Activated naive CD4-positive, alpha-beta T cell treated with anti-CD3 and anti-CD28 coated beads, Interleukin-2, amount 50 U/mL, for 72 hours (primary cell): ENCODE measurements around the gene ADRM1. TPM values are rescaled to one million over a fixed set of nuclear protein-coding genes. Genes with fewer than 3 reads are reported as not detected.
A peak's percentile ranks its signal among the peaks of the same experiment; 100 is the strongest.

ENCODE experiments used
- ATAC-seq, 2 donors: fragments of 150-1000 bp; cut with Tn5 transposase; 2 replicates each; pipeline ENCODE4 v1.10.0; 2021; ENCODE audit warnings: mild to moderate bottlenecking in 2 of 2, moderate library complexity in 2 of 2
- DNase-seq, 2 donors: peaks; one replicate each; pipeline ENCODE4 v3.0.0; 2021 to 2022; ENCODE audit warnings: low spot score in 2 of 2
- H3K27ac Mint-ChIP-seq, 2 donors: one replicate each; pipeline ENCODE4 v1.8.0; 2022; ENCODE audit warnings: mild to moderate bottlenecking in 2 of 2, mixed read lengths in 2 of 2
- H3K36me3 Mint-ChIP-seq, 2 donors: one replicate each; pipeline ENCODE4 v1.8.0; 2022; ENCODE audit warnings: mixed read lengths in 2 of 2
- H3K9me3 Mint-ChIP-seq, 2 donors: one replicate each; pipeline ENCODE4 v1.8.0; 2022; ENCODE audit warnings: mixed read lengths in 2 of 2
- total RNA-seq, 2 donors: library from RNA; stranded (reverse); gene quantifications; one replicate each; pipeline ENCODE4 v1.2.3, GENCODE V29; 2022

ADRM1 gene, protein sequence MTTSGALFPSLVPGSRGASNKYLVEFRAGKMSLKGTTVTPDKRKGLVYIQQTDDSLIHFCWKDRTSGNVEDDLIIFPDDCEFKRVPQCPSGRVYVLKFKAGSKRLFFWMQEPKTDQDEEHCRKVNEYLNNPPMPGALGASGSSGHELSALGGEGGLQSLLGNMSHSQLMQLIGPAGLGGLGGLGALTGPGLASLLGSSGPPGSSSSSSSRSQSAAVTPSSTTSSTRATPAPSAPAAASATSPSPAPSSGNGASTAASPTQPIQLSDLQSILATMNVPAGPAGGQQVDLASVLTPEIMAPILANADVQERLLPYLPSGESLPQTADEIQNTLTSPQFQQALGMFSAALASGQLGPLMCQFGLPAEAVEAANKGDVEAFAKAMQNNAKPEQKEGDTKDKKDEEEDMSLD
- total RNA-seq = 10 to 100 TPM; 92.6 to 93.6 TPM

DNA sequence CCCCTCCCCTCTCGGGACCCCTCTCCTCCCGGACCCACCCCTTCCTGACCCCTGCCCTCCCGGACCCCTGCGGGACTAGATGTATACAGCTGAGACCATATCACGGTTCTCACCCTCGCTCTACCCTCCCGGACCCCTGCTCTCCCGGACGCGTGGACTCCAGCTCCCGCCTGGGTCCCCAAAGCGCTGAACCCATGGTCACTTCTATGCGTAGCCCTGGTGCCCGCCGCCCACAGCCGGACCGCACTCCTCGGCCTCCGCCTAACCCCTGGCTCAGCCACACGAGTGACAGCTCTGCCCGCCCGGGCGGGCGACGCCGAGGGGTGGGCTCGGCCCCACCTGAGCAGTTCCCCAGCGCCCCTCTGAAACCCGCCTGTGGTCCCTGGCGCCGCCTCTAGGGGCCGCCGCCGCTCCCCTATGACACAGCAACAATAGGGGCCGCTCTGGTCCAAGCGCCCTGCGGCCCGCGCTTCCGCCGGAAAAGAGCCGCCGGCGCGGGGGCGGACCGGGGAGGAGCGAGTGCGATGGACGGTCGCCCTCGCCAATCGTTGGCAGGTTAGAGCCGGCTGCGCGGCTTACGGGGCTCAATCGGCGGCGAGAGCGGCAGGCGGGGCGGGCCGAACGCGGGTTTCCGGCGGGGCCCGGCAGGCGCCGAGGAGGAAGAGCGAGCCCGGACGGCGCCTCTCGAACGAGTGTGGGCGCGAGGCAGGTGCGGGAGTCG, at the start of gene ADRM1:
Gene ADRM1 (plus strand): TSS at position 657 of the 721 bp plus-strand sequence. CDS start 572 bp downstream, outside the sequence.
- DNase-seq (peak; percentile 99), ATAC-seq (peak; percentile 85)
- Mint-ChIP-seq H3K27ac (peak within 1 kb of the TSS; percentile 98 to 100), H3K36me3 (peaks cover 13 to 31% of the 10 kb centered on the region in 2 donors), H3K9me3 (no peaks in the 10 kb centered on the region)

DNA sequence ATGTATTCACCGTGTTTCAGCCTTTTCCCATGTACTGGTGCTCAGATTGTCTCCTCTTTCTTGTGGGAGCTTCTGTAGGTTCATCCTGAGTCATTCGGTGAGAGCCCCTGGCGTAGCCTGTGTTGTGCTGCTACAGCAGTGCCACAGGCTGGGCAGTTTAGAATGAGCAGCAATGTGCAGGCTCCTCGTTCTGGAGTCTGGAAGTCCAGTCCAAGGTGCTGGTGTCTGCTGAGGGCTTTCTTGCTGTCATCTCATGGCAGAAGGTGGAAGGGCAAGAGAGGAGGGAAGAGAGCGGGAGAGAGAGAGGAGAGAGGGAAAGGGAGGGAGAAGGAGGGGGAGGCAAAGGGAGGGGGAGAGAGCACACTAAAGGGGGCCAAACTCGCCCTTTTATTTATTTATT, 49.4 kb upstream of the ADRM1 start:
- H3K27ac Mint-ChIP-seq = no peak overlapping the region
- DNase-seq = no peak
- peak in 1 of 2 donors; percentile 30 for ATAC-seq
- H3K36me3 Mint-ChIP-seq = no peaks in the 10 kb centered on the region
- no peaks in the 10 kb centered on the region for H3K9me3 Mint-ChIP-seq

- Mint-ChIP-seq H3K27ac (peak overlapping the region in 1 of 2 donors; percentile 37), H3K9me3 (no peaks in the 10 kb centered on the region), H3K36me3 (no peaks in the 10 kb centered on the region)
- DNase-seq (no peak), ATAC-seq (no peak)
Observed at GRCh38 chr20:62254021-62254724, 48.6 kb upstream of the ADRM1 start.

DNA sequence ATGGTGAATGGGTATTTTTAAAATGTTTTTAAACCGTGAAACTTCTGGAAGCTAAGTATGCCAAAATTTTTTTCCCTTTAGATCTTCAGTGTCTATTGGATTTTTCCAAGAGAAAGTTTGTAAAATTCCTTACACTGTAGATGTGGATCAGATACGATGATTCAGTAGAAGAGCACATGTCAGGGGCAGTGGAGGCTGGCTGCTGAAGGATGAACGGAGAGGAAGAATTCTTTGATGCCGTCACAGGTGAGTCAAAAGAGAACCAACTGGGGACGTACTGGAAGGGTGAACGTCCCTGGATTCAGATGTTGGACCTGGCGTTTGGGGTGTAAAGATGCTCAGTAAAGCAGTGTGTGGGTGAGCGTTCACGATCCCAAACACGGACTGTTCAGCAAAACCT, 46.8 kb upstream of the ADRM1 start:
- no peak for DNase-seq
- no peak for ATAC-seq
- H3K9me3 Mint-ChIP-seq = no peaks in the 10 kb centered on the region
- H3K27ac Mint-ChIP-seq = no peak overlapping the region
- H3K36me3 Mint-ChIP-seq = no peaks in the 10 kb centered on the region

DNA sequence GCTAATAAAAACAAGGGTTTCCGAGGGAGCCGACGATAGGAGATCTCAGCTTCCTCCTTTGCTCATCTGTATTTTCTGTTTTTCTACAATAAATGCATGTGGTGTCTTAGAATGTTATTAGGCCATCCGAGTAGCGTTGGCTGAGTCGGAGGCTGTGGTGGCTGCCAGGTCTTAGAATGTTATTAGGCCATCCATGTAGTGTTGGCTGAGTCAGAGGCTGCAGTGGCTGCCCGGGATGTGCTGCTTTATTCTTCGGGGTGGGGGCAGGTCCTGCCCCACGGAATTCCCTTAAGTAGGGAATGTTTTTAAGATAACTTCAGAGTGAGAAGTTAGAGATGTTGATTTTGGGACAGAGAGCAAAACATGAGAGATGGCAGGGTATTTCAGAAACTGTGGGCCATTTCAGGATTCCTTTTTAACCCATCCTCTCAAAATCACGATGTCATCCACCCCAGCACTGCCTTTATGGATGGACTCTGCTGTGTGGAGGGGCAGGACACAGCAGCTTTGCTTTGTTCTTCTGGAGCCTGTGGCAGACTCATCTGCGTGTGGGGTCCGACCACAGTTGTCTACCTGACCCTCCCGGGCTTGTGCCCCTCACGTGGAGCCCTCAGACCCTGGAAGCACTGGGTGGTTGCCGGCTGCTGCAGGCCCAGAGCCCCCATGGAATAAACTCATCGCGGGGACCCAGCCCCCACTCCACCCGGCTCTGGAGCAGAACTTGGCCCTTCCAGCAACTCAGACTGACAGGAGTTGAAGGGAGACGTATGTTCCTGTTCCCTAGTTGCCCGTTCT, 44.1 kb upstream of the ADRM1 start:
- no peaks in the 10 kb centered on the region for H3K9me3 Mint-ChIP-seq
- no peaks in the 10 kb centered on the region for H3K36me3 Mint-ChIP-seq
- no peak for ATAC-seq
- peak overlapping the region in 1 of 2 donors; percentile 36 for H3K27ac Mint-ChIP-seq
- DNase-seq = no peak

GRCh38 chr20:62259294-62259565, 43.6 kb upstream of the ADRM1 start:
- Mint-ChIP-seq H3K27ac (no peak overlapping the region), H3K9me3 (no peaks in the 10 kb centered on the region), H3K36me3 (no peaks in the 10 kb centered on the region)
- DNase-seq (no peak), ATAC-seq (no peak)

GRCh38 chr20:62262064-62262463, 40.7 kb upstream of the ADRM1 start:
- no peaks in the 10 kb centered on the region for H3K9me3 Mint-ChIP-seq
- no peak for ATAC-seq
- peaks cover 5 to 6% of the 10 kb centered on the region in 2 donors for H3K36me3 Mint-ChIP-seq
- peak overlapping the region in 1 of 2 donors; percentile 10 for H3K27ac Mint-ChIP-seq
- no peak for DNase-seq

DNA sequence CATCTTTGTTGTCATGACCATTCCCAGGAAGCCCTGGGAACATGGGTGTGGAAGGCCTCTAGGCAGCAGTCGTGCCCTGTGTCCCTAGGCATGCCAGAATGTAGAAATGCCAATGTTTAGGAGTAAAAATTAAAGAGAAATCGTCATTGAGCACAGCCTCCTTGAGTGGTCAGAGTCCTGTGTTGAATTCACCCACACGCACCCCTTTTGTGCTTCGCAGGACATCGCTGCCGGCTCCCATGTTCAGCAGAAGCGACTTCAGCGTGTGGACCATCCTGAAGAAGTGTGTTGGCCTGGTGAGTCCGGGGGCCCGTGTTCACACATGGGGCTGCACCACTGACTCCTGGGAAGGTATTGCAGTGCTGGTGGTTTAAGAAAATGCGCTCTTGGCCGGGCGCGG, 39.4 kb upstream of the ADRM1 start:
- H3K36me3 Mint-ChIP-seq = peaks cover 5 to 6% of the 10 kb centered on the region in 2 donors
- no peaks in the 10 kb centered on the region for H3K9me3 Mint-ChIP-seq
- DNase-seq = no peak
- no peak for ATAC-seq
- H3K27ac Mint-ChIP-seq = no peak overlapping the region

- Mint-ChIP-seq H3K27ac (no peak overlapping the region), H3K9me3 (no peaks in the 10 kb centered on the region), H3K36me3 (peaks cover 5 to 6% of the 10 kb centered on the region in 2 donors)
- no peak for ATAC-seq
- no peak for DNase-seq
Observed at GRCh38 chr20:62265365-62265764, 37.4 kb upstream of the ADRM1 start.

GRCh38 chr20:62266340-62266739, 36.5 kb upstream of the ADRM1 start:
- Mint-ChIP-seq H3K9me3 (no peaks in the 10 kb centered on the region), H3K36me3 (peaks cover 5 to 6% of the 10 kb centered on the region in 2 donors), H3K27ac (no peak overlapping the region)
- DNase-seq (no peak), ATAC-seq (no peak)

- Mint-ChIP-seq H3K36me3 (peaks cover 5 to 6% of the 10 kb centered on the region in 2 donors), H3K27ac (peak overlapping the region in 1 of 2 donors; percentile 77), H3K9me3 (no peaks in the 10 kb centered on the region)
- no peak for DNase-seq
- no peak for ATAC-seq
Observed at GRCh38 chr20:62266851-62267250, 35.9 kb upstream of the ADRM1 start.

GRCh38 chr20:62267543-62267942, 35.3 kb upstream of the ADRM1 start:
- ATAC-seq = no peak
- no peak for DNase-seq
- peak overlapping the region in 1 of 2 donors; percentile 57 for H3K27ac Mint-ChIP-seq
- H3K36me3 Mint-ChIP-seq = peaks cover 5 to 6% of the 10 kb centered on the region in 2 donors
- H3K9me3 Mint-ChIP-seq = no peaks in the 10 kb centered on the region

DNA sequence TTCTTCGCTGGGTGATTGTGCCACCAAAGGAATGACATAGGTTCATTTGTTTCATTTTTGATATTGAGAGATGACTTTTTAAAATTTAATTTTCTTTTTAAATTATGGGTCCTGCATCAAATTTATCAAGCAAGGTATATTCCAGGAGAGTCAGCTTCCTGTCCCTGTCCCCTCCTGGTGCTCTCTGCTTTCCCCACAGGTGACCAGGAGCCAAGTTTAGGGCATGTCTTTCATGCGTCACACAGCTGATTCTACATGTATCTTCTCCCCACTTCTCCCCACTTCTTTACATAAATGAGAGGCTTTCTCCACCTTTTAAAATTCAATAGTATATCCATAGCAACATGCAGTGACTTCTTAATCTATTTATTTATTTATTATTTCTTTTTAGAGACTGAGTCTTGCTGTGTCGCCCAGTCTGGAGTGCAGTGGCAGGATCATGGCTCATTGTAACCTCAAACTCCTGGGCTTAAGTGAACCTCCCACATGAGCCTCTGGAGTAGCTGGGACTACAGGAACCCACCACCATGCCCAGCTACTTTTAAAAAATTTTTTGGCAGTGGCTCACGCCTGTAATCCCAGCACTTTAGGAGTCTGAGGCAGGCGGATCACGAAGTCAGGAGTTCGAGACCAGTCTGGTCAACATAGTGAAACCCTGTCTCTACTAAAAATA, 34.4 kb upstream of the ADRM1 start:
- Mint-ChIP-seq H3K36me3 (peaks cover 5 to 6% of the 10 kb centered on the region in 2 donors), H3K27ac (no peak overlapping the region), H3K9me3 (no peaks in the 10 kb centered on the region)
- no peak for ATAC-seq
- DNase-seq = no peak

GRCh38 chr20:62269378-62269777, 33.4 kb upstream of the ADRM1 start:
- Mint-ChIP-seq H3K27ac (no peak overlapping the region), H3K9me3 (no peaks in the 10 kb centered on the region), H3K36me3 (peaks cover 5 to 6% of the 10 kb centered on the region in 2 donors)
- ATAC-seq (no peak), DNase-seq (no peak)

DNA sequence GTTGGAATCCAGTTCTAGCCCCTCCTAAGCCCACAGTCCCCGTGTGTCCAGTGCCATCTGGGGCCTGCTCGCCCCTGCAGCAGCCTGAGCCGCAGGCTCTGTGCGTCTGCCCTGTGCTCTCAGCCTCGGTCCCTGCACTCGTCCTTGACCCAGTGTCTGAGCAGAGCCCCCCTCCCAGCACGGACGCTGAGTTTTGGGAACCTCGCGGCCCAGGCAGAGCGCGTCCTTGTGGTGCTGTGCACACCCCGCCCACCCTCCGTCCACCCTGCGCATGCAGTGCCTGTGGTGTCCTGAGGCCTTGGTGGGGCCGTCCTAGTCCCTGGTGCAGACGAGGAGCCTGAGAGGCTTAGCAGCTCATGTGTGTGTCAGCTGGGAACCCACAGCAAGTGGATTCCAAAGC, 32.9 kb upstream of the ADRM1 start:
- no peaks in the 10 kb centered on the region for H3K9me3 Mint-ChIP-seq

DNA sequence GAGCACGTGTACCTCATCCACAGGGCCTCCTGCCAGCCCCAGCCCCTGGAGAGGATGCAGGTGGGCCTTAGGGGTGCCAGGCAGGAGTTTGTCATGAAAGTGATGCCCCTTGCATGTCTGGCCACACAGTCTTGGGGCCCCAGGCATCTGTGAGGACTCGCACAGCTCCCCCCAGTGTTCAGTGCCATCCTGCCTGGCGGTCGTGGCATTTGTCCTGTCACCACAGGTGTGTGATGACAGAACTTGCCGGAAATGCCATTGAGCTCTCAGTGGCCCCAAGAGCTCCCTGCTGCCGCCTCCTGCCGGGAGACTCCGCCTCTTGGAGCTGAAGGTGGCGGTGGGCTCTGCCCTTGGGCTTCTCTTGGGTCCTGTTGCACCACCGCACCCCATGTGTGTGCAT, 30.6 kb upstream of the ADRM1 start:
- ATAC-seq (no peak), DNase-seq (no peak)
- Mint-ChIP-seq H3K9me3 (no peaks in the 10 kb centered on the region), H3K36me3 (no peaks in the 10 kb centered on the region), H3K27ac (no peak overlapping the region)

More for the DNA sequence above, 32.9 kb upstream of the ADRM1 start:
- no peak for ATAC-seq
- DNase-seq = no peak
- Mint-ChIP-seq H3K27ac (no peak overlapping the region), H3K36me3 (peaks cover 1 to 6% of the 10 kb centered on the region in 2 donors)
